ENCODE results near the gene ZDHHC6.

The ZDHHC6 gene

GRCh38 chr10:112446855-112447619 lies at the start of gene ZDHHC6, which contains the start of gene VTI1A:
Gene ZDHHC6 (minus strand): TSS chr10:112446914. CDS start chr10:112445436, 1,478 bp downstream.
Gene VTI1A (plus strand): TSS chr10:112447215. CDS start chr10:112447374, 159 bp downstream.
- Histone ChIP-seq H3K9me3 (ENCODE audit: control insufficient read depth, low read length) (no peaks in the 10 kb centered on the region), H3K4me3 (ENCODE audit: low read length) (peak within 1 kb of the TSS; percentile 100), H3K4me1 (ENCODE audit: control insufficient read depth, insufficient read depth, low read length) (peaks cover 6% of the 10 kb centered on the region), H3K27me3 (ENCODE audit: control insufficient read depth, insufficient read depth, low read length) (no peaks in the 10 kb centered on the region), H3K9ac (ENCODE audit: low read length) (peak within 1 kb of the TSS; percentile 94), H3K36me3 (ENCODE audit: control insufficient read depth, insufficient read depth, low read length) (no peaks in the 10 kb centered on the region)

GRCh38 chr10:112492736-112493135 lies 46.0 kb upstream of the ZDHHC6 start:
- Histone ChIP-seq H3K27me3 (ENCODE audit: control insufficient read depth, insufficient read depth, low read length) (no peaks in the 10 kb centered on the region), H3K36me3 (ENCODE audit: control insufficient read depth, insufficient read depth, low read length) (no peaks in the 10 kb centered on the region)

GRCh38 chr10:112491144-112491543 lies 44.4 kb upstream of the ZDHHC6 start:
- no peak overlapping the region for H3K4me3 ChIP-seq (ENCODE audit: low read length)
- H3K36me3 ChIP-seq (ENCODE audit: control insufficient read depth, insufficient read depth, low read length) = no peaks in the 10 kb centered on the region
- no peaks in the 10 kb centered on the region for H3K9me3 ChIP-seq (ENCODE audit: control insufficient read depth, low read length)
- no peaks in the 10 kb centered on the region for H3K4me1 ChIP-seq (ENCODE audit: control insufficient read depth, insufficient read depth, low read length)
- no peak overlapping the region for H3K9ac ChIP-seq (ENCODE audit: low read length)
- H3K27me3 ChIP-seq (ENCODE audit: control insufficient read depth, insufficient read depth, low read length) = no peaks in the 10 kb centered on the region

More at GRCh38 chr10:112492736-112493135, 46.0 kb upstream of the ZDHHC6 start:
- H3K4me1 ChIP-seq (ENCODE audit: control insufficient read depth, insufficient read depth, low read length) = no peaks in the 10 kb centered on the region
- no peak overlapping the region for H3K4me3 ChIP-seq (ENCODE audit: low read length)
- no peaks in the 10 kb centered on the region for H3K9me3 ChIP-seq (ENCODE audit: control insufficient read depth, low read length)
- H3K9ac ChIP-seq (ENCODE audit: low read length) = no peak overlapping the region

- H3K9ac ChIP-seq (ENCODE audit: low read length) = no peak overlapping the region
- no peaks in the 10 kb centered on the region for H3K27me3 ChIP-seq (ENCODE audit: control insufficient read depth, insufficient read depth, low read length)
- H3K4me3 ChIP-seq (ENCODE audit: low read length) = no peak overlapping the region
- H3K4me1 ChIP-seq (ENCODE audit: control insufficient read depth, insufficient read depth, low read length) = no peaks in the 10 kb centered on the region
- H3K36me3 ChIP-seq (ENCODE audit: control insufficient read depth, insufficient read depth, low read length) = no peaks in the 10 kb centered on the region
- no peaks in the 10 kb centered on the region for H3K9me3 ChIP-seq (ENCODE audit: control insufficient read depth, low read length)
Observed at GRCh38 chr10:112490545-112490944, 43.8 kb upstream of the ZDHHC6 start.

- Histone ChIP-seq H3K27me3 (ENCODE audit: control insufficient read depth, insufficient read depth, low read length) (no peaks in the 10 kb centered on the region), H3K36me3 (ENCODE audit: control insufficient read depth, insufficient read depth, low read length) (no peaks in the 10 kb centered on the region), H3K4me1 (ENCODE audit: control insufficient read depth, insufficient read depth, low read length) (no peaks in the 10 kb centered on the region), H3K9me3 (ENCODE audit: control insufficient read depth, low read length) (no peaks in the 10 kb centered on the region), H3K4me3 (ENCODE audit: low read length) (no peak overlapping the region), H3K9ac (ENCODE audit: low read length) (no peak overlapping the region)
Observed at GRCh38 chr10:112487964-112488363, 41.2 kb upstream of the ZDHHC6 start.

GRCh38 chr10:112484399-112484798 lies 37.7 kb upstream of the ZDHHC6 start:
- no peak overlapping the region for H3K4me3 ChIP-seq (ENCODE audit: low read length)
- no peak overlapping the region for H3K9ac ChIP-seq (ENCODE audit: low read length)
- no peaks in the 10 kb centered on the region for H3K4me1 ChIP-seq (ENCODE audit: control insufficient read depth, insufficient read depth, low read length)
- no peaks in the 10 kb centered on the region for H3K27me3 ChIP-seq (ENCODE audit: control insufficient read depth, insufficient read depth, low read length)
- H3K36me3 ChIP-seq (ENCODE audit: control insufficient read depth, insufficient read depth, low read length) = no peaks in the 10 kb centered on the region
- no peaks in the 10 kb centered on the region for H3K9me3 ChIP-seq (ENCODE audit: control insufficient read depth, low read length)

- Histone ChIP-seq H3K4me3 (ENCODE audit: low read length) (no peak overlapping the region), H3K36me3 (ENCODE audit: control insufficient read depth, insufficient read depth, low read length) (no peaks in the 10 kb centered on the region), H3K27me3 (ENCODE audit: control insufficient read depth, insufficient read depth, low read length) (no peaks in the 10 kb centered on the region), H3K9ac (ENCODE audit: low read length) (no peak overlapping the region), H3K9me3 (ENCODE audit: control insufficient read depth, low read length) (no peaks in the 10 kb centered on the region), H3K4me1 (ENCODE audit: control insufficient read depth, insufficient read depth, low read length) (no peaks in the 10 kb centered on the region)
Observed at GRCh38 chr10:112481602-112482001, 34.9 kb upstream of the ZDHHC6 start.

GRCh38 chr10:112475575-112476218 lies 29.0 kb upstream of the ZDHHC6 start:
- Histone ChIP-seq H3K4me1 (ENCODE audit: control insufficient read depth, insufficient read depth, low read length) (no peaks in the 10 kb centered on the region), H3K9ac (ENCODE audit: low read length) (no peak overlapping the region), H3K36me3 (ENCODE audit: control insufficient read depth, insufficient read depth, low read length) (no peaks in the 10 kb centered on the region), H3K4me3 (ENCODE audit: low read length) (no peak overlapping the region), H3K27me3 (ENCODE audit: control insufficient read depth, insufficient read depth, low read length) (no peaks in the 10 kb centered on the region), H3K9me3 (ENCODE audit: control insufficient read depth, low read length) (no peaks in the 10 kb centered on the region)

GRCh38 chr10:112471878-112472487 lies 25.3 kb upstream of the ZDHHC6 start:
- Histone ChIP-seq H3K9ac (ENCODE audit: low read length) (no peak overlapping the region), H3K9me3 (ENCODE audit: control insufficient read depth, low read length) (no peaks in the 10 kb centered on the region)

GRCh38 chr10:112467541-112468075 lies 20.9 kb upstream of the ZDHHC6 start:
- no peaks in the 10 kb centered on the region for H3K9me3 ChIP-seq (ENCODE audit: control insufficient read depth, low read length)
- no peak overlapping the region for H3K4me3 ChIP-seq (ENCODE audit: low read length)
- no peaks in the 10 kb centered on the region for H3K4me1 ChIP-seq (ENCODE audit: control insufficient read depth, insufficient read depth, low read length)
- no peaks in the 10 kb centered on the region for H3K36me3 ChIP-seq (ENCODE audit: control insufficient read depth, insufficient read depth, low read length)
- H3K27me3 ChIP-seq (ENCODE audit: control insufficient read depth, insufficient read depth, low read length) = no peaks in the 10 kb centered on the region
- no peak overlapping the region for H3K9ac ChIP-seq (ENCODE audit: low read length)

More at GRCh38 chr10:112471878-112472487, 25.3 kb upstream of the ZDHHC6 start:
- H3K4me3 ChIP-seq (ENCODE audit: low read length) = no peak overlapping the region
- no peaks in the 10 kb centered on the region for H3K27me3 ChIP-seq (ENCODE audit: control insufficient read depth, insufficient read depth, low read length)
- no peaks in the 10 kb centered on the region for H3K36me3 ChIP-seq (ENCODE audit: control insufficient read depth, insufficient read depth, low read length)
- no peaks in the 10 kb centered on the region for H3K4me1 ChIP-seq (ENCODE audit: control insufficient read depth, insufficient read depth, low read length)

- no peaks in the 10 kb centered on the region for H3K27me3 ChIP-seq (ENCODE audit: control insufficient read depth, insufficient read depth, low read length)
- H3K36me3 ChIP-seq (ENCODE audit: control insufficient read depth, insufficient read depth, low read length) = no peaks in the 10 kb centered on the region
- no peak overlapping the region for H3K9ac ChIP-seq (ENCODE audit: low read length)
- no peak overlapping the region for H3K4me3 ChIP-seq (ENCODE audit: low read length)
- no peaks in the 10 kb centered on the region for H3K9me3 ChIP-seq (ENCODE audit: control insufficient read depth, low read length)
- no peaks in the 10 kb centered on the region for H3K4me1 ChIP-seq (ENCODE audit: control insufficient read depth, insufficient read depth, low read length)
Observed at GRCh38 chr10:112466802-112467201, 20.1 kb upstream of the ZDHHC6 start.
